ENCODE data around the gene ECE2.
"Not testable (repeated sequence)": the region's sequence is repeated elsewhere in the genome, so short reads cannot be mapped to it uniquely, and the experiment has no call there.

Gene ECE2

DNA sequence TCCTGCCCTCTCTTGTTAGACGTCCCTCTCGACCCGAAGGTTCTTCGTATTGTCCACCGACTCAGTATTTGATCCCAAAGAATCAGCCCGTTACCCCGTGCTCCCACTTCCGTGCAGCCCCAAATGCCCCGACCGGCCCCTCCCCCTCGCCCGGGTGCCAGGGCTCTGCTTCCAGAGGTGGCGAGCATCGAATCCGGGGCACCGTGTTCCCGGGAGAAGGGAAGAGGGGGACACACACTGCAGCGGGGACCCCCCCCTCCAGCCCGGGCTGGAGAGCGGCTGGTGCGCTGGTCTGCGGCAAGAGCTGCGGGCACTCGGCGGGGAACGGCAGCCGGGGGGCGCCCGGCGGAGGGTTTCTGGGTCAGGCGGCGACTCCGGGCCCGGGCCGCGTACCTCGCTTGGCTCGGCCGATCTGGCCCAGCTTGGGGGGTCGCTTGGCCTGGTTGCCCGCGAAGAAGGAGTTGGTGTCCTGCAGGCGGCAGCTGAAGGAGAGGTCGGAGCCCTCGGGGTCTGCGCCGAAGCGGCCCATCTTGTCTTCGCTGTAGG is 15.0 kb upstream of the ECE2 start:
- H3K4me3 ChIP-seq (replicated peaks; ENCODE audit: low read depth, low read length), result peak overlapping the region; percentile 45
- TF ChIP-seq CTCF (IDR thresholded peaks at IDR 0.05; ENCODE audit: insufficient read depth, low read length, poor library complexity, severe bottlenecking), result no peak
- DNase-seq (ENCODE audit: extremely low read depth, insufficient read length), result no peak
- no peaks in the 10 kb centered on the region for H3K36me3 ChIP-seq (ENCODE audit: control insufficient read depth, insufficient read depth, low read length)
- H3K27me3 ChIP-seq (replicated peaks; ENCODE audit: control insufficient read depth, insufficient read depth, low read length), result peaks cover 3% of the 10 kb centered on the region; the same call in 1 of the 2 replicates

GRCh38 chr3:184261270-184261853 is 14.5 kb upstream of the ECE2 start, which contains the start of gene CAMK2N2:
Gene CAMK2N2 (minus strand): TSS chr3:184261553. CDS start chr3:184261285, 268 bp downstream.
- Histone ChIP-seq H3K4me3 (replicated peaks; ENCODE audit: low read depth, low read length) (peak within 1 kb of the TSS; percentile 45), H3K27me3 (replicated peaks; ENCODE audit: control insufficient read depth, insufficient read depth, low read length) (peaks cover 3% of the 10 kb centered on the region; the same call in 1 of the 2 replicates), H3K36me3 (ENCODE audit: control insufficient read depth, insufficient read depth, low read length) (no peaks in the 10 kb centered on the region)
- TF ChIP-seq CTCF (IDR thresholded peaks at IDR 0.05; ENCODE audit: insufficient read depth, low read length, poor library complexity, severe bottlenecking), result no peak
- no peak for DNase-seq (ENCODE audit: extremely low read depth, insufficient read length)

- H3K27me3 ChIP-seq (replicated peaks; ENCODE audit: control insufficient read depth, insufficient read depth, low read length), result peaks cover 3% of the 10 kb centered on the region; the same call in 1 of the 2 replicates
- DNase-seq (ENCODE audit: extremely low read depth, insufficient read length), result no peak
- peak overlapping the region; percentile 45 for H3K4me3 ChIP-seq (replicated peaks; ENCODE audit: low read depth, low read length)
- no peaks in the 10 kb centered on the region for H3K36me3 ChIP-seq (ENCODE audit: control insufficient read depth, insufficient read depth, low read length)
- no peak for TF ChIP-seq CTCF (IDR thresholded peaks at IDR 0.05; ENCODE audit: insufficient read depth, low read length, poor library complexity, severe bottlenecking)
Measured at GRCh38 chr3:184261854-184262763, 13.7 kb upstream of the ECE2 start.

- DNase-seq (ENCODE audit: extremely low read depth, insufficient read length), result no peak
- TF ChIP-seq CTCF (IDR thresholded peaks at IDR 0.05; ENCODE audit: insufficient read depth, low read length, poor library complexity, severe bottlenecking), result no peak
- H3K36me3 ChIP-seq (ENCODE audit: control insufficient read depth, insufficient read depth, low read length), result no peaks in the 10 kb centered on the region
- peaks cover 3% of the 10 kb centered on the region; the same call in 1 of the 2 replicates for H3K27me3 ChIP-seq (replicated peaks; ENCODE audit: control insufficient read depth, insufficient read depth, low read length)
- H3K4me3 ChIP-seq (replicated peaks; ENCODE audit: low read depth, low read length), result no peak overlapping the region
Measured at GRCh38 chr3:184262764-184263179, 13.1 kb upstream of the ECE2 start.

DNA sequence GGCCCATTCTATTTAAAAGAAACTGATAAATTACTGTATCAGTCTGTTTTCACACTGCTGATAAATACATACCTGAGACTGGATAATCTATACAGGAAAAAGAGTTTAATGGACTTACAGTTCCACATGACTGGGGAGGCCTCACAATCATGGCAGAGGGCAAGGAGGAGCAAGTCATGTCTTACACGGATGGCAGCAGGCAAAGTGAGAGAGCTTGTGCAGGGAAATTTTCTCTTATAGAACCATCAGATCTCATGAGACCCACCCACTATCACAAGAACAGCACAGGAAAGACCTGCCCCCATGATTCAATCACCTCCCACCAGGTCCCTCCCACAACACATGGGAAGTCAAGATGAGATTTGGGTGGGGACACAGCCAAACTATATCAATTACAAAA is 8.6 kb upstream of the ECE2 start:
- DNase-seq (ENCODE audit: extremely low read depth, insufficient read length); H3K27me3 ChIP-seq (replicated peaks; ENCODE audit: control insufficient read depth, insufficient read depth, low read length); H3K36me3 ChIP-seq (ENCODE audit: control insufficient read depth, insufficient read depth, low read length); H3K4me3 ChIP-seq (replicated peaks; ENCODE audit: low read depth, low read length): not testable (repeated sequence)

DNA sequence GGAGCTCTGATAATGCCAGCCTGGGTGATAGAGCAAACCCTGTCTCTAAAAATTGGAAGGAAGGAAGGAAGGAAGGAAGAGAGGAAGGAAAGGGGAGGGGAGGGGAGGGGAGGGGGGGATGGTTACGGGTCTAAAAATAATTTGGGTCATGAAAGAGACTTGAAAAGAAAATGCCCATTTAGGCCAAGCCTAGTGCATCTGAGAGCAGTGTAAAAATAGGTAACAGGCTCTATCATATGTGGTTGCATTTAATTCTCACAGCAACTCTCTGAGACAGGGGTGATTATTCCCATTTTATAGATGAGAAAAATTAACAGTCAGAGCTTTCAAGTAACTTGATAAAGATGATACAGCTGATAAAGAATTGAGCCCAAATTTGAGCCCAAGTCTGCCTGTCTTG is 3.6 kb upstream of the ECE2 start:
- no peak overlapping the region for H3K4me3 ChIP-seq (replicated peaks; ENCODE audit: low read depth, low read length)
- no peaks in the 10 kb centered on the region for H3K36me3 ChIP-seq (ENCODE audit: control insufficient read depth, insufficient read depth, low read length)
- H3K27me3 ChIP-seq (replicated peaks; ENCODE audit: control insufficient read depth, insufficient read depth, low read length), result no peaks in the 10 kb centered on the region; the same call in 1 of the 2 replicates
- TF ChIP-seq CTCF (IDR thresholded peaks at IDR 0.05; ENCODE audit: insufficient read depth, low read length, poor library complexity, severe bottlenecking), result no peak
- no peak for DNase-seq (ENCODE audit: extremely low read depth, insufficient read length)

All from GM06990 (cell line).